ENCODE measurements around the gene TMC6. TPM values are rescaled to one million over a fixed set of nuclear protein-coding genes. Genes with fewer than 3 reads are reported as not detected.

Gene TMC6
- total RNA-seq, 1 experiment from 2014 or later, result 97.7 TPM

DNA sequence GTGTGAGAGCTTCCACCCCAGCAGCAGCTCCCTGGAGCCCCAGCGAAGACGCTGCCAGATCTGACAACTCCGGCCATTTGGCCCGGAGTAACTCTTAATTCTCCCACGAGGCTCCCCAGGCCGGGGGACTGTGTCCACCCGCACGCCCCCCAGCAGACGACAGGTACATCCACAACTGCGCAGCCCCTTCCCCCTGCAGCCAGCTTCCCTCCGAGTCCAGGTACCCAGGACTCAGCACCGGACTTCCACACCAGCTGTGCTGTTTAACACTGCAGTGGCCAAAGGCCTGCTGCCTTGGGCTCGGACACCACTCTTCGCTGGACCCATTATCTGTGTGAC lies 47.1 kb upstream of the TMC6 start:
- no TSS peak for BruUV-seq (replicated peaks)
- Histone ChIP-seq H3K4me3 (no peak overlapping the region), H3K9me3 (ENCODE audit: insufficient read depth, low read depth) (no peaks in the 10 kb centered on the region), H3K9me2 (ENCODE audit: insufficient read depth) (no peaks in the 10 kb centered on the region), H3K27me3 (ENCODE audit: insufficient read depth, low read depth) (no peaks in the 10 kb centered on the region), H3F3A (ENCODE audit: insufficient read depth, low read depth) (peaks cover 19% of the 10 kb centered on the region; the same call in 1 of the 2 replicates), H3K36me3 (ENCODE audit: low read depth) (no peaks in the 10 kb centered on the region), H2AFZ (no peak overlapping the region), H3K79me2 (ENCODE audit: low read depth) (no peaks in the 10 kb centered on the region), H3K4me2 (no peak overlapping the region), H4K20me1 (ENCODE audit: insufficient read depth) (no peaks in the 10 kb centered on the region), H3K4me1 (replicated peaks; ENCODE audit: insufficient read depth) (0 out of 2 replicates have a peak, but pooled peaks cover 4% of the 10 kb centered on the region), H3K27ac (no peak overlapping the region)
- intact Hi-C loops (cut with micrococcal nuclease; ENCODE audit: unreplicated experiment), result loop anchor here (2.0 kb wide), 2 partner anchors 63 to 75 kb away; no protein-coding TSS in a partner anchor
- POLR2A ChIA-PET (ENCODE audit: unreplicated experiment), result interaction anchor here (0.5 to 0.7 kb wide), 3 partner anchors 77 to 857 kb away, joined by 3 to 4 read pairs (median 3); a partner anchor contains a TSS
- CTCF ChIA-PET, result interaction anchor here (1.2 to 1.8 kb wide), 3 partner anchors 12 to 76 kb away, joined by 3 to 17 read pairs (median 15); partner anchors contain the start of genes AFMID and TK1
- TF ChIP-seq, protein P1, sequence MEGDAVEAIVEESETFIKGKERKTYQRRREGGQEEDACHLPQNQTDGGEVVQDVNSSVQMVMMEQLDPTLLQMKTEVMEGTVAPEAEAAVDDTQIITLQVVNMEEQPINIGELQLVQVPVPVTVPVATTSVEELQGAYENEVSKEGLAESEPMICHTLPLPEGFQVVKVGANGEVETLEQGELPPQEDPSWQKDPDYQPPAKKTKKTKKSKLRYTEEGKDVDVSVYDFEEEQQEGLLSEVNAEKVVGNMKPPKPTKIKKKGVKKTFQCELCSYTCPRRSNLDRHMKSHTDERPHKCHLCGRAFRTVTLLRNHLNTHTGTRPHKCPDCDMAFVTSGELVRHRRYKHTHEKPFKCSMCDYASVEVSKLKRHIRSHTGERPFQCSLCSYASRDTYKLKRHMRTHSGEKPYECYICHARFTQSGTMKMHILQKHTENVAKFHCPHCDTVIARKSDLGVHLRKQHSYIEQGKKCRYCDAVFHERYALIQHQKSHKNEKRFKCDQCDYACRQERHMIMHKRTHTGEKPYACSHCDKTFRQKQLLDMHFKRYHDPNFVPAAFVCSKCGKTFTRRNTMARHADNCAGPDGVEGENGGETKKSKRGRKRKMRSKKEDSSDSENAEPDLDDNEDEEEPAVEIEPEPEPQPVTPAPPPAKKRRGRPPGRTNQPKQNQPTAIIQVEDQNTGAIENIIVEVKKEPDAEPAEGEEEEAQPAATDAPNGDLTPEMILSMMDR (conservative IDR thresholded peaks at IDR 0.05), result no peak
- TF ChIP-seq EZH2 (IDR thresholded peaks at IDR 0.05; ENCODE audit: low read depth), result no peak
- DNase-seq, result no peak

DNA sequence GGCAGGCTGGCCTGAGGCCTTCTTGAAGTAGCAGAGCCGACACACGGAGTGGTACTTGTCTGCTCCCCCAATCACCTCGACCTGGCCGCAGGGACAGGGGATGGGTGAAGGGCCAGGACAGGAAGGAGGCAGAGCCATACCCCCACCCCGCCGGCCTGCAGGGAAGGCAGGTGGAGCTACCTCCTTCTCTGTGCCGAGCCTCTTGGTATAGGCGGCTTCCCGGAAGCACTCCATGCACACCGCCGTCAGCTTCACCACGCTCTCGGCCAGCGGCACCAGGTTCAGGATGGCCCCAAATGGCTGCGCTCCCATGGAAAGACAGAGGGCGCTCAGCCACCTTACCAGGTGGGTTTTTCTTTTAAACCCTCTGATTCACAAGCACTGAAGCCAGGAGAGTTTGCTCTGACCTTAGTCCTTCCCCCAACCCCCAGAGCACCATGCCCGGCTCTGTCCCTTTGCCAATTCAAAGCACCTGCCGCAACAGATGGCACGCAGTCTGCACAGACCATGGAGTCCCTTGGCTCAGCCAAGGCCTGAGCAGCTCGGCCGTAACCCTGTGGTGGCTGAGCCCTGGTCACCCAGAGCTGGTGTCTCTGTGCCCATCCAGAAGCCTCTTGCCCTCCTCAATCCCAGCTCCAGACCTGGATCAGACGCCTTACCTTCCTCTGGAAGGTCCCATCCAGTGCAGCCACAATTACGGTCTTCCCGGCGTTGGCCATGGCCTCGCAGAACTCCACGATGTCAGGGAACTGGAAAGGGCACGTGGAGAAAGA lies 46.5 kb upstream of the TMC6 start:
- intact Hi-C loops (cut with micrococcal nuclease; ENCODE audit: unreplicated experiment), result loop anchor here (1.0 to 2.0 kb wide), 3 partner anchors 47 to 76 kb away; partner anchors contain the start of gene TMC6
- no peak overlapping the region for H3K4me2 ChIP-seq
- BruUV-seq (replicated peaks), result no TSS peak
- H3K4me1 ChIP-seq (replicated peaks; ENCODE audit: insufficient read depth), result 0 out of 2 replicates have a peak, but pooled peaks cover 4% of the 10 kb centered on the region
- ChIA-PET POLR2A (ENCODE audit: unreplicated experiment) (interaction anchor here (0.5 to 1.1 kb wide), 7 partner anchors 12 to 854 kb away, joined by 3 to 12 read pairs (median 6); partner anchors contain the start of genes AFMID and TK1), CTCF (interaction anchor here (0.6 to 1.8 kb wide), 8 partner anchors 12 to 234 kb away, joined by 3 to 17 read pairs (median 6); partner anchors contain the start of genes AFMID, TK1 and TMEM235)
- H3K27me3 ChIP-seq (ENCODE audit: insufficient read depth, low read depth), result no peaks in the 10 kb centered on the region
- H3K36me3 ChIP-seq (ENCODE audit: low read depth), result no peaks in the 10 kb centered on the region
- no peaks in the 10 kb centered on the region for H3K9me3 ChIP-seq (ENCODE audit: insufficient read depth, low read depth)
- H3K9me2 ChIP-seq (ENCODE audit: insufficient read depth), result no peaks in the 10 kb centered on the region
- TF ChIP-seq, protein P1 (conservative IDR thresholded peaks at IDR 0.05), result no peak
- no peak for TF ChIP-seq EZH2 (IDR thresholded peaks at IDR 0.05; ENCODE audit: low read depth)
- DNase-seq, result no peak
- no peak overlapping the region for H3K27ac ChIP-seq
- no peak overlapping the region for H2AFZ ChIP-seq
- H3K4me3 ChIP-seq, result no peak overlapping the region
- 0 out of 2 replicates have a peak, but pooled peaks cover 1% of the 10 kb centered on the region for H3K79me2 ChIP-seq (ENCODE audit: low read depth)
- peaks cover 17% of the 10 kb centered on the region; the same call in 1 of the 2 replicates for H3F3A ChIP-seq (ENCODE audit: insufficient read depth, low read depth)
- no peaks in the 10 kb centered on the region for H4K20me1 ChIP-seq (ENCODE audit: insufficient read depth)

DNA sequence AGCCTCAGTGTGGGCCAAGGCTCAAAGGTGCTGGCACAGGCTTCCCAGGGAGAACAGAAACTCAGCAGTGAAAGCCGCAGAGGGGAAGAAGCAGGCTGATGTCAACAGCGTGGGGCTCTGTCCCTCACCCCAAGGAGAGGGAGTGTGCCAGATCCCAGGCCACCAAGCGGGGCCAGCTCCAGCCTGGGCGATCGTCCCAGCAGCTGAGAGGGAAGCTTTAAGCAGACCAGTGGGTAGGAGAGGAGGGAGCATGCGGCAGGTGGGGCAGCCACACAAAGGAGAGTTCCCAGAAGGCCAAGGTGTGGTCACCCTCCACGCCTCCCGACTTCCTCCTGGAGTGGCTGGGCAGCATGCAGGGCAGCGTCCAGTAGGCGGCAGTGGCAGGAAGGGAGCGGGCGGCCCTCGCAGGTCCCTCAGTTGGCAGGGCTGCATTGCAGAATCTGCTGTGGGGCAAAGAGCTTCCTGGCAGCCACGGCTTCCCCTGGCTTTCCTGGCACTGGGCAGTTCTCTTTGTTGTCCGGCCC lies 45.9 kb upstream of the TMC6 start:
- ChIA-PET CTCF (interaction anchor here (0.6 to 1.8 kb wide), 8 partner anchors 13 to 235 kb away, joined by 3 to 17 read pairs (median 6); partner anchors contain the start of genes AFMID, TK1 and TMEM235), POLR2A (ENCODE audit: unreplicated experiment) (interaction anchor here (0.6 to 1.1 kb wide), 5 partner anchors 12 to 854 kb away, joined by 4 to 12 read pairs (median 7); partner anchors contain the start of genes AFMID and TK1)
- no peaks in the 10 kb centered on the region for H3K27me3 ChIP-seq (ENCODE audit: insufficient read depth, low read depth)
- peak; percentile 48 to 93 for DNase-seq
- no peaks in the 10 kb centered on the region for H3K36me3 ChIP-seq (ENCODE audit: low read depth)
- H2AFZ ChIP-seq, result no peak overlapping the region
- 0 out of 2 replicates have a peak, but pooled peaks cover 6% of the 10 kb centered on the region for H3K79me2 ChIP-seq (ENCODE audit: low read depth)
- H3K27ac ChIP-seq, result 0 out of 2 replicates have a peak overlapping the region, but pooled peaks have one; percentile 16
- peaks cover 23% of the 10 kb centered on the region for H3F3A ChIP-seq (ENCODE audit: insufficient read depth, low read depth)
- peaks cover 6% of the 10 kb centered on the region; the same call in 1 of the 2 replicates for H4K20me1 ChIP-seq (ENCODE audit: insufficient read depth)
- intact Hi-C loops (cut with micrococcal nuclease; ENCODE audit: unreplicated experiment), result loop anchor here (1.0 to 2.0 kb wide), 3 partner anchors 46 to 76 kb away; partner anchors contain the start of gene TMC6
- H3K4me1 ChIP-seq (replicated peaks; ENCODE audit: insufficient read depth), result peaks cover 10% of the 10 kb centered on the region; the same call in 1 of the 2 replicates
- no peaks in the 10 kb centered on the region for H3K9me3 ChIP-seq (ENCODE audit: insufficient read depth, low read depth)
- BruUV-seq (replicated peaks), result TSS peak; percentile 10
- no peaks in the 10 kb centered on the region for H3K9me2 ChIP-seq (ENCODE audit: insufficient read depth)
- no peak for TF ChIP-seq EZH2 (IDR thresholded peaks at IDR 0.05; ENCODE audit: low read depth)
- TF ChIP-seq, protein P1 (conservative IDR thresholded peaks at IDR 0.05), result peak; percentile 29; the same call in 1 of the 2 replicates
- H3K4me2 ChIP-seq, result no peak overlapping the region
- H3K4me3 ChIP-seq, result no peak overlapping the region
